ENCODE results near the gene USP31. TPM values are rescaled to one million over a fixed set of nuclear protein-coding genes. Genes with fewer than 3 reads are reported as not detected.

USP31 gene
- total and polyA plus RNA-seq, 11 donors: 9.2 to 49.9 (median 23.8) TPM

DNA sequence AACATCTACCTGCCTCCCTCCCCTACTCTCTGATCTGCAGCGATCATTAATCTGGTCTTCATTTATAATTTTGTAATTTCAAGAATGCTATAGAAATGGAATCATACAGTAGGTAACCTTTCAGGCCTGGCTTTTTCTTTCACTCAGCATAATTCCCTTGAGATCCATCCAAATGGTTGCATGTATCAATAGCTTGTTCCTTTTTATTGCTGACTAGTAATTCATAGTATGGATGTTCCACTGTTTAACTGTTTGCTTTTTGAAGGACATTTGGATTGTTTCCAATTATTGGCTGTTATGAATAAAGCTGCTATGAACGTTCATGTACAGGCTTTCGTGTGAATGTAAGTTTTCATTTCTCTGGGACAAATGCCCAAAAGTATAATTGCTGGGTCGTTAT lies 125.2 kb downstream of the USP31 start:
- H3K9me3 ChIP-seq: no peaks in the 10 kb centered on the region
- ATAC-seq (no peak), DNase-seq (no peak)
- H3K4me3 ChIP-seq: no peak overlapping the region
- WGBS, 4 donors: 68 to 78% (median 77%) methylated on average over 4 of the region's 4 CpGs
- intact Hi-C loops (cut with DNase I): no loop called here
- TF ChIP-seq, protein P1, sequence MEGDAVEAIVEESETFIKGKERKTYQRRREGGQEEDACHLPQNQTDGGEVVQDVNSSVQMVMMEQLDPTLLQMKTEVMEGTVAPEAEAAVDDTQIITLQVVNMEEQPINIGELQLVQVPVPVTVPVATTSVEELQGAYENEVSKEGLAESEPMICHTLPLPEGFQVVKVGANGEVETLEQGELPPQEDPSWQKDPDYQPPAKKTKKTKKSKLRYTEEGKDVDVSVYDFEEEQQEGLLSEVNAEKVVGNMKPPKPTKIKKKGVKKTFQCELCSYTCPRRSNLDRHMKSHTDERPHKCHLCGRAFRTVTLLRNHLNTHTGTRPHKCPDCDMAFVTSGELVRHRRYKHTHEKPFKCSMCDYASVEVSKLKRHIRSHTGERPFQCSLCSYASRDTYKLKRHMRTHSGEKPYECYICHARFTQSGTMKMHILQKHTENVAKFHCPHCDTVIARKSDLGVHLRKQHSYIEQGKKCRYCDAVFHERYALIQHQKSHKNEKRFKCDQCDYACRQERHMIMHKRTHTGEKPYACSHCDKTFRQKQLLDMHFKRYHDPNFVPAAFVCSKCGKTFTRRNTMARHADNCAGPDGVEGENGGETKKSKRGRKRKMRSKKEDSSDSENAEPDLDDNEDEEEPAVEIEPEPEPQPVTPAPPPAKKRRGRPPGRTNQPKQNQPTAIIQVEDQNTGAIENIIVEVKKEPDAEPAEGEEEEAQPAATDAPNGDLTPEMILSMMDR (IDR thresholded peaks at IDR 0.05): no peak
- TF ChIP-seq POLR2A (IDR thresholded peaks at IDR 0.05): no peak
- no peaks in the 10 kb centered on the region for H3K4me1 ChIP-seq
- no peak overlapping the region for H3K27ac ChIP-seq
- peaks cover 0 to 14% (median 2%) of the 10 kb centered on the region in 9 donors for H3K27me3 ChIP-seq
- no peaks in the 10 kb centered on the region for H3K36me3 ChIP-seq

DNA sequence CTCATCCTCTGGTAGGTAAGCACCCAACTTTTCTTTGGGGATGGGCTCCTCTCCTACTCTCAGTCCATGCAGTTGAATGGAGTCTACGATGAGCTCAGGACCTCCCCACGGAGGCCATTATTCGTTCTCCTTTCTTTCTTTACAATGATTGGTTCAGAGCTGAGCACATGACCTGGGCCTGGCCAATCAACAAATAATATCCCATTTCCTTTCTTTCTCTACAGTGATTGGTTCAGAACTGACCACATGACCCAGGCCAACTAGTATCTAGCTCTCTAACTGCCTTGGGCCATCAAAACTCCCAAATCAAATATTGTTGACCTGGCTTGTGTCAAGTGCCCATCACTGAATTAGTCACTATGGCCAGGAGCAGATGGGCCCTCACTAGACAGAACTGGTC lies 129.2 kb downstream of the USP31 start:
- DNase-seq: no peak

DNA sequence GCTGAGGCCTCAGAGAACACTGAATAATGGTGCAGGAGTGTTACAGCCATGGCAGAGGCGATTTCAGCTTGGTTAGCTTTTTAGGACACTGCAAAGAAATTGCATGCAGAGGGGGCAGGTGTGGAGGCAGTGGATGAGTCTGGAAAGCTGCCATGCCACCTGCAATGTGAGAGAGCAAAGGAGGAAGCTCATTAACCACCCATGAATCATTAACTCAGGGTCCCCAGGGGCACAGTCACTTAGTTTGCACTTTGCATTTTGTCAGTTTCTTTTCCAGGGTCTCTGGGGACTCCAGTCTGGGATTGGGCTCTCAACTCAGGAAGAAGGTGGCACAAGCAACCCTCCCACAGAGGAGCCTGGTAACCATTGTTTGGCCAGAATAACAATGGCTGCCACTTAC lies 132.9 kb downstream of the USP31 start:
- no peaks in the 10 kb centered on the region for H3K36me3 ChIP-seq
- H3K27me3 ChIP-seq: peaks cover 0 to 9% (median 0%) of the 10 kb centered on the region in 9 donors
- no peaks in the 10 kb centered on the region for H3K4me1 ChIP-seq
- WGBS, 4 donors: 64 to 70% (median 67%) methylated on average over 1 of the region's 1 CpG
- no peaks in the 10 kb centered on the region for H3K9me3 ChIP-seq
- no peak overlapping the region for H3K27ac ChIP-seq
- ATAC-seq (no peak), DNase-seq (no peak)
- intact Hi-C loops (cut with DNase I): no loop called here
- H3K4me3 ChIP-seq: no peak overlapping the region
- TF ChIP-seq, protein P1 (IDR thresholded peaks at IDR 0.05): no peak
- no peak for TF ChIP-seq POLR2A (IDR thresholded peaks at IDR 0.05)

More for the DNA sequence above, 129.2 kb downstream of the USP31 start:
- H3K27ac ChIP-seq: no peak overlapping the region
- H3K27me3 ChIP-seq: peaks cover 0 to 14% (median 0%) of the 10 kb centered on the region in 9 donors
- 84 to 89% (median 87%) methylated on average over 3 of the region's 3 CpGs for WGBS, 4 donors
- no peaks in the 10 kb centered on the region for H3K36me3 ChIP-seq
- intact Hi-C loops (cut with DNase I): no loop called here
- H3K4me3 ChIP-seq: no peak overlapping the region
- H3K9me3 ChIP-seq: no peaks in the 10 kb centered on the region
- ATAC-seq: no peak
- H3K4me1 ChIP-seq: no peaks in the 10 kb centered on the region
- no peak for TF ChIP-seq POLR2A (IDR thresholded peaks at IDR 0.05)
- TF ChIP-seq, protein P1 (IDR thresholded peaks at IDR 0.05): no peak

DNA sequence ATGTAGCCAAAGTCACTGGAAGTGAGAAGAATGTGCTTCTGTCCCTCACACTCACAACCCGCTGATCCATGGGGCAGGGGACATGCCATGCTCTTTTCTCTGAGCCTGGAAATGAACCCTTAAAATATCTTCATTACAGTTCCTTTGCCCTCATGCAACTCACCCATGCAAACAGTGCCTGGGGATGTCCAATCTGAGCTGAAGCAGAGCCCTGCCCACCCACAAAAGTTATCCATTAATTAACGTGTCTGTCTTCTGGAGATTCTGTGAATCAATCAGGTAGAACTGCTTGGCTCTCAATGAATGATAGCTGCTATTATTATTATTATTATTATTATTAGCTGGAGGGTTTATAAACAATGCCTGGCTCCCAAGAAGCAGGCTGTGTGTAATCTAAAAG lies 133.7 kb downstream of the USP31 start:
- Histone ChIP-seq H3K36me3 (no peaks in the 10 kb centered on the region), H3K27me3 (peaks cover 0 to 9% (median 0%) of the 10 kb centered on the region in 9 donors)
- no peak for ATAC-seq

More for the DNA sequence above, 133.7 kb downstream of the USP31 start:
- DNase-seq: no peak
- H3K4me3 ChIP-seq: no peak overlapping the region
- H3K9me3 ChIP-seq: no peaks in the 10 kb centered on the region
- intact Hi-C loops (cut with DNase I): no loop called here
- H3K27ac ChIP-seq: no peak overlapping the region
- no peaks in the 10 kb centered on the region for H3K4me1 ChIP-seq
- WGBS, 4 donors: 62 to 76% (median 69%) methylated on average over 2 of the region's 2 CpGs
- no peak for TF ChIP-seq POLR2A (IDR thresholded peaks at IDR 0.05)
- TF ChIP-seq, protein P1 (IDR thresholded peaks at IDR 0.05): no peak
